A549 (cell line): ENCODE data around the gene DFFB. TPM values are rescaled to one million over a fixed set of nuclear protein-coding genes. Genes with fewer than 3 reads are reported as not detected.
"Not testable (repeated sequence)": the region's sequence is repeated elsewhere in the genome, so short reads cannot be mapped to it uniquely, and the experiment has no call there.

Experiments used
- ATAC-seq, 2 experiments: fragments of 200-7000 bp in 1 of 2; fragments of >200 bp in 1 of 2; cut with Nextera tagmentation in 1 of 2; cut with Tn5 transposase in 1 of 2; 3 replicates each; pipeline versions ENCODE4 v1.8.0 to v1.9.1; 2018 to 2020; ENCODE audit warnings: mild to moderate bottlenecking in 1 of 2, moderate library complexity in 1 of 2
- CTCF ChIA-PET: fragments of 300-600 bp; sonication (Branson Sonifier 250); formaldehyde crosslinking; extraction: SDS; loops from one replicate; lab custom pipeline; 2021; ENCODE audit warnings: antibody characterized with exemption, inconsistent platforms; lab: Yijun Ruan, JAX
- POLR2A ChIA-PET: fragments of 350-600 bp; formaldehyde crosslinking; extraction: SDS; loops from one replicate; lab custom pipeline; 2021; ENCODE audit warnings: antibody characterized with exemption, inconsistent platforms; lab: Yijun Ruan, JAX
- DNase-seq, 2 experiments: peaks; one replicate each; pipeline versions ENCODE4 v3.0.0 to v3.0.0-alpha.2; 2011 to 2016; ENCODE audit warnings: low read depth in 1 of 2, low spot score in 1 of 2
- FAIRE-seq: peaks from 2 replicates; lab custom pipeline; 2011; peaks lifted over from hg19 to GRCh38; lab: Jason Lieb, UNC
- H3K27ac ChIP-seq, 2 experiments: fragments of >200 bp; sonication (Bioruptor Twin); formaldehyde crosslinking; 3 replicates each; pipeline ENCODE4 v1.5.1; 2016 to 2017
- H3K4me1 ChIP-seq: fragments of >200 bp; sonication (Bioruptor Twin); formaldehyde crosslinking; 3 replicates; pipeline ENCODE4 v1.6.1; 2016
- H3K4me2 ChIP-seq: fragments of >200 bp; sonication (Bioruptor Twin); formaldehyde crosslinking; 3 replicates; pipeline ENCODE4 v1.6.1; 2016
- H3K4me3 ChIP-seq: fragments of >200 bp; sonication (Bioruptor Twin); formaldehyde crosslinking; 3 replicates; pipeline ENCODE4 v1.5.1; 2016
- H3K9me3 ChIP-seq: fragments of >200 bp; sonication (Bioruptor Twin); formaldehyde crosslinking; 3 replicates; pipeline ENCODE4 v1.6.1; 2016
- CBX8 ChIP-seq: fragments of 200-600 bp; sonication (generic); IDR thresholded peaks from 2 replicates; pipeline ENCODE4 v1.6.1; 2016
- CHD4 ChIP-seq: fragments of 200-600 bp; sonication (generic); IDR thresholded peaks from 2 replicates; pipeline ENCODE4 v1.6.1; 2016; ENCODE audit warnings: antibody characterized with exemption, mild to moderate bottlenecking, borderline replicate concordance
- FOSL2 ChIP-seq, 2 experiments: fragments of 450-650 bp in 1 of 2; fragments of >200 bp in 1 of 2; sonication (Bioruptor Twin) in 1 of 2; formaldehyde crosslinking; IDR thresholded peaks; 2 replicates each; pipeline versions ENCODE4 v1.5.0 to v1.6.1; 2016 to 2020; ENCODE audit warnings: mild to moderate bottlenecking in 1 of 2, moderate library complexity in 1 of 2
- HOXA7 ChIP-seq: fragments of 250-450 bp; sonication (Bioruptor Pico); IDR thresholded peaks from 2 replicates; pipeline ENCODE4 v1.5.0; 2020; ENCODE audit warnings: mild to moderate bottlenecking, moderate library complexity
- PHF8 ChIP-seq: fragments of 200-600 bp; sonication (generic); IDR thresholded peaks from 2 replicates; pipeline ENCODE4 v1.6.1; 2016; ENCODE audit warnings: low read depth, mild to moderate bottlenecking, antibody characterized with exemption, moderate library complexity, borderline replicate concordance
- POLR2A ChIP-seq: IDR thresholded peaks from 2 replicates; pipeline ENCODE4 v1.6.1; 2012; ENCODE audit warnings: mild to moderate bottlenecking, low read length
- RFX5 ChIP-seq: fragments of 450-650 bp; IDR thresholded peaks from 2 replicates; pipeline ENCODE4 v1.7.1; 2014; ENCODE audit warnings: antibody characterized with exemption, mild to moderate bottlenecking, moderate library complexity
- SREBF2 ChIP-seq: fragments of 450-650 bp; IDR thresholded peaks from 2 replicates; pipeline ENCODE4 v1.6.1; 2014; ENCODE audit warnings: mild to moderate bottlenecking, moderate library complexity
- ZNF302 ChIP-seq: fragments of 250-450 bp; sonication (Bioruptor Pico); IDR thresholded peaks from 2 replicates; pipeline ENCODE4 v1.9.0; 2021; ENCODE audit warnings: inconsistent platforms, mild to moderate bottlenecking, moderate library complexity
- WGBS: methylation state at CpG from one replicate; pipeline ENCODE4 v1.1.6; 2017; ENCODE audit errors: missing lambda C conversion rate; 5-methylcytosine and 5-hydroxymethylcytosine counted together
- polyA plus RNA-seq, 4 experiments: library from polyadenylated mRNA; depleted of rRNA in 3 of 4; stranded (reverse); fragments of >200 nt; fragmentation: RNase III in 1 of 4; extraction: RNeasy Plus Mini Kit Qiagen cat#74134 plus additional on column Dnase treatment in 1 of 4; gene quantifications; 2 replicates in 3 of 4; 3 replicates in 1 of 4; pipeline ENCODE4 v1.2.3, GENCODE V29; 2011 to 2017
- TF ChIP-seq, protein P1 (sequence below): fragments of >200 bp; sonication (Bioruptor Twin); formaldehyde crosslinking; IDR thresholded peaks from 3 replicates; pipeline ENCODE4 v1.5.1; 2016
- TF ChIP-seq, protein P2 (sequence below): IDR thresholded peaks from 2 replicates; pipeline ENCODE4 v1.6.1; 2012; ENCODE audit warnings: low read depth, borderline replicate concordance
- TF ChIP-seq, protein P3 (sequence below): IDR thresholded peaks from 2 replicates; pipeline ENCODE4 v1.6.1; 2012
- TF ChIP-seq, protein P4 (sequence below): fragments of 450-650 bp; IDR thresholded peaks from 2 replicates; pipeline ENCODE4 v1.6.1; 2014; ENCODE audit warnings: antibody characterized with exemption
- TF ChIP-seq, protein P5 (sequence below): fragments of 150-350 bp; IDR thresholded peaks from 2 replicates; pipeline ENCODE4 v1.6.1; 2014; ENCODE audit warnings: low read depth, mild to moderate bottlenecking, low read length

The DFFB gene
- polyA plus RNA-seq, 2 of the 4 experiments (the other 2 are of a cell fraction): 2.5 to 3.7 TPM

DNA sequence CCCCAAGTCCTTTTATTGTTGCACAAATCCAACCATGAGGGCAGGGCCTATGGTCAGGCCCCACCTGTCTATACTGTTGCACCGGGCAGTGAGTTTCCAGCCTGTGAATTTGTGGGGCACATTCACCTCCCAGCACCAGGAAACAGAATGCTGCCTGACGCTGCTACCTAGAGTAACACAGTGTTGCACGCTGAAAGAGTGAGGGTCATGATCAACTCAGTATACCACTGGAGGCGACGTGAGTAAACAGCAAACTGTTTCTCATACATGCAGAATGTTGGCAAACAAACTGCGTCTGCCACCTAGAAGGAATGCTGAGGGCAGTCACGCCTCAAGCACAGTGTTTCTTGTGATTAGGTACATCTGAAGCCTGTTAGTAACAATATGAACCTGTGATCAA, 47.6 kb upstream of the DFFB start:
- Histone ChIP-seq H3K9me3 (no peaks in the 10 kb centered on the region), H3K4me1 (0 out of 3 replicates have a peak, but pooled peaks cover 3% of the 10 kb centered on the region), H3K27ac (no peak overlapping the region), H3K4me3 (no peak overlapping the region), H3K4me2 (no peak overlapping the region)
- WGBS: 24% methylated on average over 3 of the region's 7 CpGs
- DNase-seq (peak in 1 of 2 experiments; percentile 33), FAIRE-seq (no peak), ATAC-seq (peak; percentile 58 to 74; a peak in 5 of 6 replicates)
- ChIA-PET POLR2A (no interaction called here), CTCF (no interaction called here)
- TF ChIP-seq, protein P1, sequence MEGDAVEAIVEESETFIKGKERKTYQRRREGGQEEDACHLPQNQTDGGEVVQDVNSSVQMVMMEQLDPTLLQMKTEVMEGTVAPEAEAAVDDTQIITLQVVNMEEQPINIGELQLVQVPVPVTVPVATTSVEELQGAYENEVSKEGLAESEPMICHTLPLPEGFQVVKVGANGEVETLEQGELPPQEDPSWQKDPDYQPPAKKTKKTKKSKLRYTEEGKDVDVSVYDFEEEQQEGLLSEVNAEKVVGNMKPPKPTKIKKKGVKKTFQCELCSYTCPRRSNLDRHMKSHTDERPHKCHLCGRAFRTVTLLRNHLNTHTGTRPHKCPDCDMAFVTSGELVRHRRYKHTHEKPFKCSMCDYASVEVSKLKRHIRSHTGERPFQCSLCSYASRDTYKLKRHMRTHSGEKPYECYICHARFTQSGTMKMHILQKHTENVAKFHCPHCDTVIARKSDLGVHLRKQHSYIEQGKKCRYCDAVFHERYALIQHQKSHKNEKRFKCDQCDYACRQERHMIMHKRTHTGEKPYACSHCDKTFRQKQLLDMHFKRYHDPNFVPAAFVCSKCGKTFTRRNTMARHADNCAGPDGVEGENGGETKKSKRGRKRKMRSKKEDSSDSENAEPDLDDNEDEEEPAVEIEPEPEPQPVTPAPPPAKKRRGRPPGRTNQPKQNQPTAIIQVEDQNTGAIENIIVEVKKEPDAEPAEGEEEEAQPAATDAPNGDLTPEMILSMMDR: no peak
- TF ChIP-seq, protein P2, sequence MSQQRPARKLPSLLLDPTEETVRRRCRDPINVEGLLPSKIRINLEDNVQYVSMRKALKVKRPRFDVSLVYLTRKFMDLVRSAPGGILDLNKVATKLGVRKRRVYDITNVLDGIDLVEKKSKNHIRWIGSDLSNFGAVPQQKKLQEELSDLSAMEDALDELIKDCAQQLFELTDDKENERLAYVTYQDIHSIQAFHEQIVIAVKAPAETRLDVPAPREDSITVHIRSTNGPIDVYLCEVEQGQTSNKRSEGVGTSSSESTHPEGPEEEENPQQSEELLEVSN: no peak
- TF ChIP-seq RFX5: no peak
- no peak for TF ChIP-seq SREBF2
- TF ChIP-seq, protein P3, sequence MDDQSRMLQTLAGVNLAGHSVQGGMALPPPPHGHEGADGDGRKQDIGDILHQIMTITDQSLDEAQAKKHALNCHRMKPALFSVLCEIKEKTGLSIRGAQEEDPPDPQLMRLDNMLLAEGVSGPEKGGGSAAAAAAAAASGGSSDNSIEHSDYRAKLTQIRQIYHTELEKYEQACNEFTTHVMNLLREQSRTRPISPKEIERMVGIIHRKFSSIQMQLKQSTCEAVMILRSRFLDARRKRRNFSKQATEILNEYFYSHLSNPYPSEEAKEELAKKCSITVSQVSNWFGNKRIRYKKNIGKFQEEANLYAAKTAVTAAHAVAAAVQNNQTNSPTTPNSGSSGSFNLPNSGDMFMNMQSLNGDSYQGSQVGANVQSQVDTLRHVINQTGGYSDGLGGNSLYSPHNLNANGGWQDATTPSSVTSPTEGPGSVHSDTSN: no peak
- no peak for TF ChIP-seq ZNF302 (CRISPR knock-in tag)

DNA sequence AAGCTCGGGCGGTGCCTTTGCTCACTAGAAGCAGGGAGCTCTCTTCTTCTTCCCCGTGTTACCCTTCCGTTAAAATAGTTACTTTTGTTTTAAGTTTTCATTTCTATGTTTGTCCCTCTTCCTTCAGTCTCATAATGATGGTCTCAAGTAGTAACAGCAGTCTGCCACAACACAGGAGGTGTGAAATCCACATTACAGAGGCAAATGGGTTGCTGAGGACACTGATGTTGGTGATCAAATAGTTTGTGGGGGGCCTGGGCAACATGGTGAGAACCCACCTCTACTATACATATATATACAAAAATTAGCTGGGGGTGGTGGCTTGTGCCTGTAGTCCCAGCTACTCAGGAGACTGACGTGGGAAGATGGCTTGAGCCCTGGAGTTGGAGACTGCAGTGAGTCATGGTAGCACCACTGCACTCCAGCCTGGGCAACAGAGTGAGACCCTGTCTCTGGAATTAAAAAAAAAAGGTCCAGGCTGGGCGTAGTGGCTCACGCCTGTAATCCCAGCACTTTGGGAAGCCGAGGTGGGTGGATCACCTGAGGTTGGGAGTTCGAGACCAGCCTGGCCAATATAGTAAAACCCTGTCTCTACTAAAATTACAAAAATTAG, 47.0 kb upstream of the DFFB start:
- POLR2A ChIA-PET: interaction anchor here (0.7 kb wide), 1 partner anchor 8 kb away, joined by 3 read pairs; no protein-coding TSS in a partner anchor
- CTCF ChIA-PET: interaction anchor here (1.4 kb wide), 1 partner anchor 8 kb away, joined by 7 read pairs; no protein-coding TSS in a partner anchor
- H3K9me3 ChIP-seq, DNase-seq, H3K27ac ChIP-seq, H3K4me1 ChIP-seq, FAIRE-seq, H3K4me3 ChIP-seq, H3K4me2 ChIP-seq: not testable (repeated sequence)
- WGBS: 78% methylated on average over 9 of the region's 9 CpGs
- peak; percentile 31 to 65; a peak in 4 of 6 replicates for ATAC-seq

DNA sequence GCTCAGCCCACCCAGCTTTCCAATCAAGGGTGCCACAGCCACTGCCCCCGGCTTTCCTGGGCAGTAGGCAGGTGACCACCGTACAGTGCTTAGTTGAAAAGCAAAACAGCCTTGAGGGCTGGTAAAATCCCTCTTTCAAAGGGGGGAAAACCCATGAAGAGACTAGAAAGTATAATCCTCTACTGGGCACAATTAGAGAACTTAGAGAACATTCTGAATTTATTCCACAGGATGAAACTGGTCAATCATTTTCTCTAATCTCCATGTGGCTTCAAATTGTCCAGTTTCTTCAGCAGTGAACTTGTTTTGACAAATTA, 45.7 kb upstream of the DFFB start:
- H3K4me2 ChIP-seq: no peak overlapping the region
- POLR2A ChIA-PET: no interaction called here
- DNase-seq (no peak), FAIRE-seq (no peak), ATAC-seq (no peak)
- CTCF ChIA-PET: interaction anchor here (1.4 kb wide), 1 partner anchor 9 kb away, joined by 7 read pairs; no protein-coding TSS in a partner anchor
- H3K27ac ChIP-seq: no peak overlapping the region
- H3K9me3 ChIP-seq: no peaks in the 10 kb centered on the region
- 0 out of 3 replicates have a peak, but pooled peaks cover 3% of the 10 kb centered on the region for H3K4me1 ChIP-seq
- H3K4me3 ChIP-seq: no peak overlapping the region
- WGBS: 20% methylated on average over 1 of the region's 2 CpGs
- TF ChIP-seq CHD4 (no peak), PHF8 (no peak), FOSL2 (IDR thresholded peaks at IDR 0.05) (no peak), FOSL2 (CRISPR knock-in tag; IDR thresholded peaks at IDR 0.05) (no peak), POLR2A (no peak), CBX8 (no peak), HOXA7 (CRISPR knock-in tag) (no peak)
- TF ChIP-seq, protein P1: no peak
- TF ChIP-seq, protein P4, sequence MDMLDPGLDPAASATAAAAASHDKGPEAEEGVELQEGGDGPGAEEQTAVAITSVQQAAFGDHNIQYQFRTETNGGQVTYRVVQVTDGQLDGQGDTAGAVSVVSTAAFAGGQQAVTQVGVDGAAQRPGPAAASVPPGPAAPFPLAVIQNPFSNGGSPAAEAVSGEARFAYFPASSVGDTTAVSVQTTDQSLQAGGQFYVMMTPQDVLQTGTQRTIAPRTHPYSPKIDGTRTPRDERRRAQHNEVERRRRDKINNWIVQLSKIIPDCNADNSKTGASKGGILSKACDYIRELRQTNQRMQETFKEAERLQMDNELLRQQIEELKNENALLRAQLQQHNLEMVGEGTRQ: no peak
- TF ChIP-seq, protein P5, sequence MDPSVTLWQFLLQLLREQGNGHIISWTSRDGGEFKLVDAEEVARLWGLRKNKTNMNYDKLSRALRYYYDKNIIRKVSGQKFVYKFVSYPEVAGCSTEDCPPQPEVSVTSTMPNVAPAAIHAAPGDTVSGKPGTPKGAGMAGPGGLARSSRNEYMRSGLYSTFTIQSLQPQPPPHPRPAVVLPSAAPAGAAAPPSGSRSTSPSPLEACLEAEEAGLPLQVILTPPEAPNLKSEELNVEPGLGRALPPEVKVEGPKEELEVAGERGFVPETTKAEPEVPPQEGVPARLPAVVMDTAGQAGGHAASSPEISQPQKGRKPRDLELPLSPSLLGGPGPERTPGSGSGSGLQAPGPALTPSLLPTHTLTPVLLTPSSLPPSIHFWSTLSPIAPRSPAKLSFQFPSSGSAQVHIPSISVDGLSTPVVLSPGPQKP: no peak
- TF ChIP-seq, all 56 proteins: peak for 0
